ENCODE measurements around the gene SRGAP3.
A peak's percentile ranks its signal among the peaks of the same experiment; 100 is the strongest.

The SRGAP3 gene

DNA sequence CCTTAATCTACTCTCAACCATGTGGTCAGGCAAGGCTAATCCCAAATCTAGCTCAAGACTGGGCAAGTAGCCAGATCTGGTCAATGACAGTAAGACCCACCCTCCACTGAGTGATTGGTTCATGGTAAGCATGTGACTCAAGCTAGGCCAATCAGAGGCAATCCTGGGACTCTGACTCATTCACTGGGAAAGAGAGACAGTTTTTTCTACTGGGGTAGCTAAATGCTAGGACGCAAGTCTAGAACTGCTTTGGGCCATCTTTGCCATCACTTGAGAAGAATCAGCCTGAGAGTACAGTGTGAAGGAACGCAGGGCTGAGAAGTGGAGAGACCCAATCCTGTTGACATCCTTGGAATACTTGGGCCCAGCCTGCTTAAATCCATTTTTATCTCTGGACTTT lies 276.8 kb downstream of the SRGAP3 start:
- peak; percentile 24 for DNase-seq

GRCh38 chr3:8970971-8971589 lies 278.4 kb downstream of the SRGAP3 start:
- in situ Hi-C loops (cut with MboI; ENCODE audit: low pct_unique_long_range_greater_than_20kb, low sequenced_read_pairs), result loop anchor here (10.0 kb wide), 1 partner anchor 334 kb away; no protein-coding TSS in a partner anchor
- DNase-seq, result peak; percentile 73

More for the DNA sequence above, 276.8 kb downstream of the SRGAP3 start:
- in situ Hi-C loops (cut with MboI; ENCODE audit: low pct_unique_long_range_greater_than_20kb, low sequenced_read_pairs), result loop anchor here (10.0 kb wide), 1 partner anchor 332 kb away; no protein-coding TSS in a partner anchor

DNA sequence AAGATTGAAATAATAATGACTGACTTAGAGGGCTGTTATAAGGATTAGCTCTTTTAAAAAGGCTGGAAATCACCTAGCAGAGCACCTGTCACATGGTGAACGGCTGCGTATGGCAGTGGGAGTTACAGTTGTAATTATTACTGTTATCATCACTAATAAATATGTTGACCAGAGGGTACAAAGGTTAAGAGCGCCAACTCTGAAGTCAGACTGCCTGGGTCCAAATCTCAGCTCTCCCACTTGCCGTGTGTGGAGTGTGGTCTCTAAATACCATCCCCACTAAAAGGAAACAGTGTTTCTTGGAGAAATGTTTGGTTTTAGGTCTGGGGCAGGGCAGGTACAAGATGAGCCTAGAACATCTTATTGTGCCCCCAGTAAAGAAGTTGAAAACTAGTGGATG lies 280.2 kb downstream of the SRGAP3 start:
- in situ Hi-C loops (cut with MboI; ENCODE audit: low pct_unique_long_range_greater_than_20kb, low sequenced_read_pairs), result no loop called here
- no peak for DNase-seq

GRCh38 chr3:8968375-8968882 lies 281.0 kb downstream of the SRGAP3 start:
- in situ Hi-C loops (cut with MboI; ENCODE audit: low pct_unique_long_range_greater_than_20kb, low sequenced_read_pairs), result no loop called here
- DNase-seq, result no peak

DNA sequence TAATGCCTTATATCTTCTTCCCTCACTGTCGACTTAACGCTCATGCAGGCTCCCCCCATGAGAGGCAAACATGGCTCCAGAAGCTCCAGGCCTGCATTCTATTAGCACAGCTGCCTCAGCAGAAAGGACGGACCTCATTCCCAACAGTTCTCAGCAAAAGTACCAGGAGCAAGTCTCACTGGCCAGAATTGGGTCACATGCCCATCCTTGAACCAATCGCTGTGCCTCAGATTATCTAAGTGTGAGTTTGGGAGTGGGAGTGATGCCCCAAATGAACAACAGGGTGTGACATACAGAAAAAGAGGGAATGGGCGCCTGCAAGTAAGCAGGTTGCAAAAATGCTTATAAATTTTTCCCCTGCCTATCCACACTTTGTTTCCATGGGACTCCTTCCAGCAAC lies 281.9 kb downstream of the SRGAP3 start:
- no peak for DNase-seq
- in situ Hi-C loops (cut with MboI; ENCODE audit: low pct_unique_long_range_greater_than_20kb, low sequenced_read_pairs), result no loop called here

- in situ Hi-C loops (cut with MboI; ENCODE audit: low pct_unique_long_range_greater_than_20kb, low sequenced_read_pairs), result no loop called here
- DNase-seq, result no peak
These were observed 282.6 kb downstream of the SRGAP3 start for GRCh38 chr3:8966820-8967348.

GRCh38 chr3:8966150-8966819 lies 283.2 kb downstream of the SRGAP3 start:
- in situ Hi-C loops (cut with MboI; ENCODE audit: low pct_unique_long_range_greater_than_20kb, low sequenced_read_pairs), result no loop called here
- DNase-seq, result no peak

DNA sequence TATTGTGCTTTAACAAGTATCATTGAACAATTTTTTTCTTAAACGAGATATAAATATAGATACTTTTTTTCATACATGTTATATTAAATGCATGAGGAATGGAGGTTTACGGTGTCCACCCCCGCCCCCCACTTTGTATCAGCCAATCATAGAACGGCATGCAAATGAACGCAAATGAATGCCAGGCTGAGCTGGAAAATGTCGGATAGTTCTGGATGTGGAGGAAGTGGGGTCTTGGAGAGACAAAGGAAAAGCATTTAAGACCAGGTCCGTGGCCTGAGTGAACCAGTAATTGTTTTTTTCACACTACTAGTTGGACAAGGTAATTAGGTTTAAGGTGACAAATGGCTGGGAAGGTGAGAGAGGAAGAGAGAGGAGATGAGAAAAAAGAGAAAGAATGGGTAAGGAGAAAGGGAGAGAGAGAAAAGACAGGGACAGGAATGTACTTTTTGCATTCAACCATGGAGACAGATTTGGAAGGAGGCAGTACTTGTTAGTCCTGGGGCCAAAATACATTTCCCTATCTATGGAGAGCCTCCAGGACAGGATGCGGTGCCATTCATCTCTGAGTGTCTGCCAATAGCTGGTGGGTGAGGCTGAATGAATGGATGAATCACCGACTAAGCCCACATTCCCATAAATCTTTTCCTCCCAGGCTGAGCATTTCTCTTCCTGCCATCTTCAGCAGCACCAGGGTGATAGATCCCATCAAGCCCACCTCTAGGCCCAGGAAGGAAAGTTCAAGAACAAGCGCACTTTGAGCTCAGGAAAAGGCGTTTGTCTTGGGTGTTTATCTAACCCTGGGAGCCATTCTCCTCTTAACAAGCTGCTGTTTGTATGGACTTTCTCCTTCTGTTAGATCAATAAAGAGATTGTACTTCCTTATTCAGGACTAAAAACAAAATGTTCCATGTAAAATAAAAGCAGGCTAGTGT lies 284.7 kb downstream of the SRGAP3 start:
- in situ Hi-C loops (cut with MboI; ENCODE audit: low pct_unique_long_range_greater_than_20kb, low sequenced_read_pairs), result no loop called here
- DNase-seq, result no peak

DNA sequence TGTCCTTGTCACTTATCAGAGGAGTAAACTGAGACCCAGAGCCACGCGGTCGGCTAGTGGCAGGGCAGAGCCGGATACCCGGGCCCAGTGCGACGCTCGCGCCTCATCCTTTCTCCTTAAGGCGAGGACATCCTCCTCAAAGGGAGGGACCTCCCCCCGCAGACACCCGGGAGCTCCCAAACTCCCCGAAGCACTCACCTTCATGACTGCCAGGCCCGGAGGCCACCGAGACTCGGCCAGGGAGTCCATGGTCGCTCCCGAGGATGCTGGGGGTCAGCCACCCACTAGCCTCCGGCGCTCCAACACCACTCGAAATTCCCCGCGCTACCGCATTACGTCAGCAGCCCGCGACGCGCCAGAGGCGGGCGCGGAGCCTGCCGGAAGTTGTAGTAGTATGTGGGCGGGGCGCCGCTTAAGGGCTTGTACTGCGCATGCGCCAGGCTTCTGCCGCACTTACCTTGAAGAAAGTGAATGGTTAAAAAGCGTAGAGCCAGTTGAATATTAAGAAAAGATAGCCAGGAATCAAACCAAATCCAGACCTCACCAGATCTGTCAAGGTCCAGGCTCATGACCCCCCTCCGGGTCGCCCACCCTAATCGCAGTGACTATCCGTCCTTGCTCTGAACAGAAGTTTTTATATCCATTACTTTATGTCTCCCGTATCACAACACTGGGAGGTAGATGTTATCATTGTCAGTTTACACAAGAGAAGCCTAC lies 286.2 kb downstream of the SRGAP3 start, which contains the start of gene RAD18:
Gene RAD18 (minus strand): TSS at position 336 of the 717 bp plus-strand sequence. CDS start 87 bp downstream, at position 249.
- peak; percentile 92 for DNase-seq
- in situ Hi-C loops (cut with MboI; ENCODE audit: low pct_unique_long_range_greater_than_20kb, low sequenced_read_pairs), result no loop called here

DNA sequence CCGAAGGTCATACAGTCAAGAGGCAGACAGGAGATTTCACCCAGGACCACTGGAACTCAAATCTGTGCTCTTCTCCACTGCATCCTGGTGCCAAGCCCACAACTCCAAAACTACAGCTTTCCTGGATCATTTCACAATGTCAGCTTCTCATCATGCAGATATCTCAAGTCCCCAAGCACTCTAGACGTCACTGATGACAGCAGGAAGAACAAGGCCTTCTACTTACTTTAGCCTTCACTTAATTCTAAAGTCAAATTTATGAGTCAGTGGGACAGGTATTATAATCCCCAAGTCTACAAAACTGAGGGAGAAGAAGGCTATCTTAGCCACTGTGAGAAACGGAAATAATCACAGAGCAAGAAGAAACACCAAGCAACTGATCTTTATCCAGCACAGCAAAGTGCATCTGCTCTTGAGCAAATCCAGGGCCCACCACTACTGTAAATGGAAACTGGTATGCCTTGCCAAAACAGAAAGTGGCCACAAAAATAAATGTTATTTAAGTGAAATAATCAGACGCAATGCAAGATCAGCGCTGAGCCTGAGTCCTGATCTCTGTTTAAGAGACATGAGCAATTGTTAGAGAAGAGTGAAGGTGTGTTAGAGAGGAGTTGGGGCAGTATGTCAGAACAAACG lies 287.1 kb downstream of the SRGAP3 start:
- in situ Hi-C loops (cut with MboI; ENCODE audit: low pct_unique_long_range_greater_than_20kb, low sequenced_read_pairs), result no loop called here

DNA sequence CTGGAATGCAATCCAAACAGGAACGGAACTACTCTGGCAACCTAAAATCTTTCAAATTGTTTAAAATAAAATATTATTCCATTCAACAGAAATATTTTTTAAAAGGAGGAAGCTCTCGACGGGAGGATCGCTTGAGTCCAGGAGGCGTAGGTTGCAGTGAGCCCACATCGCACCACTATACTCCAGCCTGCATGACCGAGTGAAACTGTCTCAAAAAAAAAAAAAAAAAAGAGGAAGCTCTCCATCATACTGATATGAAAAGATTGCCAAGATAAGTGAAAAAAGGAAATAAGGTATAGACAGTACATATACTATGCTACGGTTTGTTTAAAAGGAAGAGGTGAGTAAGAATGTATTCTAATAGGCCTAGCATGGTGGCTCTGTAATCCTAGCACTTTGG lies 289.8 kb downstream of the SRGAP3 start:
- DNase-seq, result peak; percentile 94
- in situ Hi-C loops (cut with MboI; ENCODE audit: low pct_unique_long_range_greater_than_20kb, low sequenced_read_pairs), result no loop called here

More for the DNA sequence above, 287.1 kb downstream of the SRGAP3 start:
- DNase-seq, result peak; percentile 18

GRCh38 chr3:8954938-8955763 lies 294.3 kb downstream of the SRGAP3 start:
- DNase-seq, result peak; percentile 74
- in situ Hi-C loops (cut with MboI; ENCODE audit: low pct_unique_long_range_greater_than_20kb, low sequenced_read_pairs), result no loop called here

GRCh38 chr3:8953313-8953712 lies 296.1 kb downstream of the SRGAP3 start:
- in situ Hi-C loops (cut with MboI; ENCODE audit: low pct_unique_long_range_greater_than_20kb, low sequenced_read_pairs), result no loop called here
- DNase-seq, result no peak

- no peak for DNase-seq
- in situ Hi-C loops (cut with MboI; ENCODE audit: low pct_unique_long_range_greater_than_20kb, low sequenced_read_pairs), result no loop called here
These were observed 297.3 kb downstream of the SRGAP3 start for GRCh38 chr3:8952130-8952529.

DNA sequence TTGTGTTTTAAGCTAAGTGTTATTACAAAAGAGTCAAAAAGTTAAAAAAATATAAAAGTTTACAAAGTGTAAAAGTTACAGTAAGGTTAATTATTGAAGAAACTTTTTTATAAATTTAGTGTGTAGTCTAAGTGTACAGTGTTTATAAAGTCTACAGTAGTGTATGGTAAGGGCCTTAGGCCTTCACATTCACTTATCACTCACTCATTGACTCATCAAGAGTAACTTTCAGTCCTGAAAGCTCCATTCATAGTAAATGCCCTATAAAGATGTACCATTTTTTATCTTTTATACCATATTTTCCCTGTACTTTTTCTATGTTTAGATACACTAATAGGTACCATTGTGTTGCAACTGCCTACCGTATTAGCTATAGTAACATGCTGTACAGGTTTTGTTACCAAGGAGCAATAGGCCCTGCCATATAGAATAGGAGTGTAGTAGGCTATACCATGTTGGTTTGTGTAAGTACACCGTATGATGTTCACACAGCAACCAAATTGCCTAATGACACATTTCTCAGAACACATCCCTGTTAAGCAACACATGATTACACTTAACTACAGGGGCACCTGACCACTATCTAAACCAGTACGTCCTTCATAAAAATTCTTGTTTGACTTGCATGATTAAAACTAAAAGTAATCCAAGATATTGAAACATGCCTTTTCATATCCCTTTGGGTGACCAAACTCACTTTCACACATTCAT lies 303.4 kb downstream of the SRGAP3 start:
- no peak for DNase-seq
- in situ Hi-C loops (cut with MboI; ENCODE audit: low pct_unique_long_range_greater_than_20kb, low sequenced_read_pairs), result no loop called here

- DNase-seq, result no peak
- in situ Hi-C loops (cut with MboI; ENCODE audit: low pct_unique_long_range_greater_than_20kb, low sequenced_read_pairs), result no loop called here
These were observed 306.5 kb downstream of the SRGAP3 start for GRCh38 chr3:8942746-8943488.

All from KBM-7 (cell line).